ENCODE results near the gene ZNF827.
A peak's percentile ranks its signal among the peaks of the same experiment; 100 is the strongest.

ZNF827 gene

GRCh38 chr4:145786830-145787229 lies 151.8 kb downstream of the ZNF827 start:
- Mint-ChIP-seq H3K27ac (no peak overlapping the region), H3K27me3 (ENCODE audit: low read depth, poor library complexity) (peaks cover 2% of the 10 kb centered on the region), H3K4me3 (no peak overlapping the region), H3K9me3 (peaks cover 17% of the 10 kb centered on the region), H3K4me1 (no peaks in the 10 kb centered on the region), H3K36me3 (ENCODE audit: low read depth) (peaks cover 69% of the 10 kb centered on the region)
- no peak for DNase-seq
- TF ChIP-seq CTCF (IDR thresholded peaks at IDR 0.05), result no peak

- no peak for TF ChIP-seq CTCF (IDR thresholded peaks at IDR 0.05)
- H3K9me3 Mint-ChIP-seq, result peaks cover 17% of the 10 kb centered on the region
- H3K4me1 Mint-ChIP-seq, result no peaks in the 10 kb centered on the region
- H3K27ac Mint-ChIP-seq, result no peak overlapping the region
- H3K4me3 Mint-ChIP-seq, result no peak overlapping the region
- no peak for DNase-seq
- H3K36me3 Mint-ChIP-seq (ENCODE audit: low read depth), result peaks cover 70% of the 10 kb centered on the region
- H3K27me3 Mint-ChIP-seq (ENCODE audit: low read depth, poor library complexity), result peaks cover 2% of the 10 kb centered on the region
These were observed 152.4 kb downstream of the ZNF827 start for GRCh38 chr4:145786261-145786660.

GRCh38 chr4:145785391-145786008 lies 153.1 kb downstream of the ZNF827 start:
- H3K36me3 Mint-ChIP-seq (ENCODE audit: low read depth), result peaks cover 67% of the 10 kb centered on the region
- H3K4me1 Mint-ChIP-seq, result no peaks in the 10 kb centered on the region
- H3K27ac Mint-ChIP-seq, result no peak overlapping the region
- no peak for DNase-seq
- H3K4me3 Mint-ChIP-seq, result no peak overlapping the region
- TF ChIP-seq CTCF (IDR thresholded peaks at IDR 0.05), result no peak
- H3K27me3 Mint-ChIP-seq (ENCODE audit: low read depth, poor library complexity), result peaks cover 2% of the 10 kb centered on the region
- H3K9me3 Mint-ChIP-seq, result peaks cover 17% of the 10 kb centered on the region

- DNase-seq, result no peak
- no peak for TF ChIP-seq CTCF (IDR thresholded peaks at IDR 0.05)
- Mint-ChIP-seq H3K27me3 (ENCODE audit: low read depth, poor library complexity) (peaks cover 2% of the 10 kb centered on the region), H3K4me1 (no peaks in the 10 kb centered on the region), H3K27ac (no peak overlapping the region), H3K9me3 (peaks cover 17% of the 10 kb centered on the region), H3K36me3 (ENCODE audit: low read depth) (peaks cover 79% of the 10 kb centered on the region), H3K4me3 (no peak overlapping the region)
These were observed 154.6 kb downstream of the ZNF827 start for GRCh38 chr4:145784036-145784435.

- H3K9me3 Mint-ChIP-seq, result peaks cover 17% of the 10 kb centered on the region
- no peak overlapping the region for H3K4me3 Mint-ChIP-seq
- peak overlapping the region; percentile 43 for H3K27ac Mint-ChIP-seq
- peaks cover 2% of the 10 kb centered on the region for H3K27me3 Mint-ChIP-seq (ENCODE audit: low read depth, poor library complexity)
- peaks cover 86% of the 10 kb centered on the region for H3K36me3 Mint-ChIP-seq (ENCODE audit: low read depth)
- no peaks in the 10 kb centered on the region for H3K4me1 Mint-ChIP-seq
- no peak for TF ChIP-seq CTCF (IDR thresholded peaks at IDR 0.05)
- DNase-seq, result no peak
These were observed 155.9 kb downstream of the ZNF827 start for GRCh38 chr4:145782756-145783155.

- no peaks in the 10 kb centered on the region for H3K4me1 Mint-ChIP-seq
- H3K36me3 Mint-ChIP-seq (ENCODE audit: low read depth), result peaks cover 83% of the 10 kb centered on the region
- no peak overlapping the region for H3K4me3 Mint-ChIP-seq
- H3K27me3 Mint-ChIP-seq (ENCODE audit: low read depth, poor library complexity), result peaks cover 2% of the 10 kb centered on the region
- no peak for DNase-seq
- H3K27ac Mint-ChIP-seq, result no peak overlapping the region
- TF ChIP-seq CTCF (IDR thresholded peaks at IDR 0.05), result no peak
- H3K9me3 Mint-ChIP-seq, result peaks cover 17% of the 10 kb centered on the region
These were observed 157.3 kb downstream of the ZNF827 start for GRCh38 chr4:145781351-145781750.
